ENCODE data around the gene AUH.

The AUH gene

DNA sequence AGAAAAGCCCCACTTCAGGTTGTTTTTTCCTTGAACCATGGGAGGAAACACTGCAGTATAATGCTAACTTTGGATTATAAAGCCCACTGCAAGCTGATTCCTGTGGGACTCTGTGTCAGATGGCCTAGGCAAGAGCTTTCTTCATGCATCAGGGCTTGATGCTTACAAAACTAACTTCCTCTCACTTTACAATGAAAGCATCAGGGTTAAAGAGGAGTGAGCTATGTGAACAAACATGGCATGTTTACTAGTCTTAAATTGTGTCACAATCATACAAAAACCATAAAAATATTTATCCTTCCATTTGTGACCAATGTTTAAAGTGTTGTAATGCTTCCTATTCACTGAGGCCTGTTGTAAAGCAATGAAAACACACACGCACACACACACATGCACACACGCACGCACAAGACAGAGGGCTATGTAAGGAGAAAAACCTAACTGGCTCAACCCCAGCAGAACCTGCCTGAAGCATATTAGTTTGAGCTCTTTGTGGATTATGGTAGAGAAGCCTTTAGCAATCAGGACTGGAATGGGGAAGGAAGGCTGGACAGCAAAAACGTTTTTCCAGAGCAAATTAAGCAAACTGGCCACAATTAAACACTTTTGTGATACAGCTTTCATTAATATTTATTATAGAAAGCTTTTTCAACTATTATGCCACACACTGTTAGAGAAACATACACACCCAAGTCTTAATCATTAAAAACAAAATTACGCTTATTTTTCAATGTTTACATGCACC, 122.2 kb downstream of the AUH start:
- TF ChIP-seq CEBPB (IDR thresholded peaks at IDR 0.05), result no peak

DNA sequence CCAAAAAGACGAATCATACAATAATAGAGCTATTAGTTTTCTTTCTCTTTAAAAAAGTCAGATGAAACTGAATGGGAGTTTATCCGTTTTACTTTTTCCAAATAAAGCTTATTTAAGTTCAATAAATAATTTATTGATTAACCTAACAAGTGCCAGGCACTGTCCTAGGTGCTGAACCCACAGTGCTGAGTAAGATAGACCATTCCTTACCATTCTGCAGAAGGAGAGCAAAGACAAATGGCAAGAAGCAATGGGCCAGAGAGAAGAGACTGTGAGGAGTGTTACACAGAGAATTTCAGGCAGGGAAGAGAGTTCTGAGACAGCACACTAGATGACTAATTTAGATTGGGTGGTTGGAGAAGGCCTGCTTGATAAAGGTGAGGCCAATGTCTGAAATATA, 127.2 kb downstream of the AUH start:
- no peak for TF ChIP-seq YY1 (IDR thresholded peaks at IDR 0.05; ENCODE audit: low read depth)
- TF ChIP-seq, protein P1, sequence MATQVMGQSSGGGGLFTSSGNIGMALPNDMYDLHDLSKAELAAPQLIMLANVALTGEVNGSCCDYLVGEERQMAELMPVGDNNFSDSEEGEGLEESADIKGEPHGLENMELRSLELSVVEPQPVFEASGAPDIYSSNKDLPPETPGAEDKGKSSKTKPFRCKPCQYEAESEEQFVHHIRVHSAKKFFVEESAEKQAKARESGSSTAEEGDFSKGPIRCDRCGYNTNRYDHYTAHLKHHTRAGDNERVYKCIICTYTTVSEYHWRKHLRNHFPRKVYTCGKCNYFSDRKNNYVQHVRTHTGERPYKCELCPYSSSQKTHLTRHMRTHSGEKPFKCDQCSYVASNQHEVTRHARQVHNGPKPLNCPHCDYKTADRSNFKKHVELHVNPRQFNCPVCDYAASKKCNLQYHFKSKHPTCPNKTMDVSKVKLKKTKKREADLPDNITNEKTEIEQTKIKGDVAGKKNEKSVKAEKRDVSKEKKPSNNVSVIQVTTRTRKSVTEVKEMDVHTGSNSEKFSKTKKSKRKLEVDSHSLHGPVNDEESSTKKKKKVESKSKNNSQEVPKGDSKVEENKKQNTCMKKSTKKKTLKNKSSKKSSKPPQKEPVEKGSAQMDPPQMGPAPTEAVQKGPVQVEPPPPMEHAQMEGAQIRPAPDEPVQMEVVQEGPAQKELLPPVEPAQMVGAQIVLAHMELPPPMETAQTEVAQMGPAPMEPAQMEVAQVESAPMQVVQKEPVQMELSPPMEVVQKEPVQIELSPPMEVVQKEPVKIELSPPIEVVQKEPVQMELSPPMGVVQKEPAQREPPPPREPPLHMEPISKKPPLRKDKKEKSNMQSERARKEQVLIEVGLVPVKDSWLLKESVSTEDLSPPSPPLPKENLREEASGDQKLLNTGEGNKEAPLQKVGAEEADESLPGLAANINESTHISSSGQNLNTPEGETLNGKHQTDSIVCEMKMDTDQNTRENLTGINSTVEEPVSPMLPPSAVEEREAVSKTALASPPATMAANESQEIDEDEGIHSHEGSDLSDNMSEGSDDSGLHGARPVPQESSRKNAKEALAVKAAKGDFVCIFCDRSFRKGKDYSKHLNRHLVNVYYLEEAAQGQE (IDR thresholded peaks at IDR 0.05; ENCODE audit: low read depth), result peak; percentile 86
- TF ChIP-seq NFIC (IDR thresholded peaks at IDR 0.05), result no peak
- TF ChIP-seq TCF12 (IDR thresholded peaks at IDR 0.05; ENCODE audit: low read depth), result no peak
- no peak for TF ChIP-seq TAF1 (IDR thresholded peaks at IDR 0.05; ENCODE audit: low read depth)
- no peak for TF ChIP-seq CEBPB (IDR thresholded peaks at IDR 0.05)
- TF ChIP-seq, protein P2, sequence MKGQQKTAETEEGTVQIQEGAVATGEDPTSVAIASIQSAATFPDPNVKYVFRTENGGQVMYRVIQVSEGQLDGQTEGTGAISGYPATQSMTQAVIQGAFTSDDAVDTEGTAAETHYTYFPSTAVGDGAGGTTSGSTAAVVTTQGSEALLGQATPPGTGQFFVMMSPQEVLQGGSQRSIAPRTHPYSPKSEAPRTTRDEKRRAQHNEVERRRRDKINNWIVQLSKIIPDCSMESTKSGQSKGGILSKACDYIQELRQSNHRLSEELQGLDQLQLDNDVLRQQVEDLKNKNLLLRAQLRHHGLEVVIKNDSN (IDR thresholded peaks at IDR 0.05), result no peak
- TF ChIP-seq MAX (IDR thresholded peaks at IDR 0.05), result no peak

GRCh38 chr9:91231619-91232018, 130.1 kb downstream of the AUH start:
- no peak for TF ChIP-seq TCF12 (IDR thresholded peaks at IDR 0.05; ENCODE audit: low read depth)
- TF ChIP-seq FOXM1 (IDR thresholded peaks at IDR 0.05; ENCODE audit: borderline replicate concordance, low read depth), result no peak

GRCh38 chr9:91223000-91223399, 138.7 kb downstream of the AUH start:
- TF ChIP-seq CREB1 (IDR thresholded peaks at IDR 0.05; ENCODE audit: low read depth) (no peak), YY1 (IDR thresholded peaks at IDR 0.05; ENCODE audit: low read depth) (no peak), TEAD4 (IDR thresholded peaks at IDR 0.05) (no peak), TAF1 (IDR thresholded peaks at IDR 0.05; ENCODE audit: low read depth) (no peak), NFIC (IDR thresholded peaks at IDR 0.05) (no peak), MAX (IDR thresholded peaks at IDR 0.05) (no peak), RAD21 (IDR thresholded peaks at IDR 0.05; ENCODE audit: low read depth) (no peak), CEBPB (IDR thresholded peaks at IDR 0.05) (no peak), EGR1 (IDR thresholded peaks at IDR 0.05) (no peak), EP300 (IDR thresholded peaks at IDR 0.05; ENCODE audit: borderline replicate concordance) (no peak), ZBTB7A (IDR thresholded peaks at IDR 0.05; ENCODE audit: low read depth) (no peak), FOXM1 (IDR thresholded peaks at IDR 0.05; ENCODE audit: borderline replicate concordance, low read depth) (no peak), TCF12 (IDR thresholded peaks at IDR 0.05; ENCODE audit: low read depth) (no peak)
- TF ChIP-seq, protein P2 (IDR thresholded peaks at IDR 0.05), result no peak
- TF ChIP-seq, protein P1 (IDR thresholded peaks at IDR 0.05; ENCODE audit: low read depth), result no peak

DNA sequence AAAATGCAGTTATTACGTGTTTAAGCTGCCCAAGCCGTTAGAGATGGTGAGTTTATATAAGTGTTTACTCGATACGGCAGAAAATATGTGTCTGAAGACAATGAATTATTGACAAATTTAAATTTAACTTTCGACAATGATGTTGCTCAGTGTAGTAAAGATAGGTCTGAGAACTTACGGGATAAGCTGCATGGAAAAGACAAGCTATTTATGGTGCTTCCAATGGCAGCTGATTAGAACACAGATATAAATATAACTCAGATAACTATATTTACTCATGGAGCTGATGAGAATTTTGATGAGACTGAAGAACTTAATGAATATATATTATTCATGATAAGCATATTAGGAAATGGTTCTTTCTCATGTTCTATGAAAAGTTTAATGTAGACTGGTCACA, 139.3 kb downstream of the AUH start:
- TF ChIP-seq FOXM1 (IDR thresholded peaks at IDR 0.05; ENCODE audit: borderline replicate concordance, low read depth), result no peak
- TF ChIP-seq NFIC (IDR thresholded peaks at IDR 0.05), result no peak
- TF ChIP-seq YY1 (IDR thresholded peaks at IDR 0.05; ENCODE audit: low read depth), result no peak
- TF ChIP-seq EGR1 (IDR thresholded peaks at IDR 0.05), result no peak
- no peak for TF ChIP-seq TEAD4 (IDR thresholded peaks at IDR 0.05)
- TF ChIP-seq, protein P2 (IDR thresholded peaks at IDR 0.05), result no peak

DNA sequence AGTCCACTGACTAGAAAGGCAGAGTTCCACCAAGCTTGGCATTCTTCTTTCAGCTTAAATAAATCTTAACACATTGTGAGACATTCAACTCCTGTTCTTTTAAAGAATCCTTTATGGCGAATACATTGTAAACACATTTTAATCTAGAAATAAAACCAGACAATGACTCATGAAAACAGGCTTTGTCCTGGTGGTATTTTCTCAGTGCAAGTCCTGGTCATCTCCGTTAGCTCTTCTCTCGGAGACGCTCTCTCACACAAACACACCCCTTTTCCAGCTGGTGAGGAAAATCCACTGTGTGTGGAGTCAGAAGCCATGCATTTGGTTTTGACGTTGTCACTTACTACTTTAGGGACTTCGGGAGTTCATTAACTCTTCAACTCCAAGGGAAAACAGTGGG, 140.4 kb downstream of the AUH start:
- TF ChIP-seq, protein P2 (IDR thresholded peaks at IDR 0.05), result no peak
- no peak for TF ChIP-seq EGR1 (IDR thresholded peaks at IDR 0.05)
- no peak for TF ChIP-seq EP300 (IDR thresholded peaks at IDR 0.05; ENCODE audit: borderline replicate concordance)
- TF ChIP-seq TEAD4 (IDR thresholded peaks at IDR 0.05), result no peak
- no peak for TF ChIP-seq CREB1 (IDR thresholded peaks at IDR 0.05; ENCODE audit: low read depth)
- no peak for TF ChIP-seq TAF1 (IDR thresholded peaks at IDR 0.05; ENCODE audit: low read depth)

Measured in Ishikawa (cell line).